A549 (cell line): Measurements from ENCODE around the gene BTBD6. TPM values are rescaled to one million over a fixed set of nuclear protein-coding genes. Genes with fewer than 3 reads are reported as not detected.

Source experiments
- ATAC-seq, 2 experiments: fragments of 200-7000 bp in 1 of 2; fragments of >200 bp in 1 of 2; cut with Nextera tagmentation in 1 of 2; cut with Tn5 transposase in 1 of 2; 3 replicates each; pipeline versions ENCODE4 v1.8.0 to v1.9.1; 2018 to 2020; ENCODE audit warnings: mild to moderate bottlenecking in 1 of 2, moderate library complexity in 1 of 2
- CTCF ChIA-PET: fragments of 300-600 bp; sonication (Branson Sonifier 250); formaldehyde crosslinking; extraction: SDS; loops from one replicate; lab custom pipeline; 2021; ENCODE audit warnings: antibody characterized with exemption, inconsistent platforms; lab: Yijun Ruan, JAX
- POLR2A ChIA-PET: fragments of 350-600 bp; formaldehyde crosslinking; extraction: SDS; loops from one replicate; lab custom pipeline; 2021; ENCODE audit warnings: antibody characterized with exemption, inconsistent platforms; lab: Yijun Ruan, JAX
- DNase-seq, 2 experiments: peaks; one replicate each; pipeline versions ENCODE4 v3.0.0 to v3.0.0-alpha.2; 2011 to 2016; ENCODE audit warnings: low read depth in 1 of 2, low spot score in 1 of 2
- FAIRE-seq: peaks from 2 replicates; lab custom pipeline; 2011; peaks lifted over from hg19 to GRCh38; lab: Jason Lieb, UNC
- H3K27ac ChIP-seq, 2 experiments: fragments of >200 bp; sonication (Bioruptor Twin); formaldehyde crosslinking; 3 replicates each; pipeline ENCODE4 v1.5.1; 2016 to 2017
- H3K4me1 ChIP-seq: fragments of >200 bp; sonication (Bioruptor Twin); formaldehyde crosslinking; 3 replicates; pipeline ENCODE4 v1.6.1; 2016
- H3K4me2 ChIP-seq: fragments of >200 bp; sonication (Bioruptor Twin); formaldehyde crosslinking; 3 replicates; pipeline ENCODE4 v1.6.1; 2016
- H3K4me3 ChIP-seq: fragments of >200 bp; sonication (Bioruptor Twin); formaldehyde crosslinking; 3 replicates; pipeline ENCODE4 v1.5.1; 2016
- H3K9me3 ChIP-seq: fragments of >200 bp; sonication (Bioruptor Twin); formaldehyde crosslinking; 3 replicates; pipeline ENCODE4 v1.6.1; 2016
- BHLHE40 ChIP-seq: IDR thresholded peaks from 2 replicates; pipeline ENCODE4 v1.6.1; 2012; ENCODE audit warnings: low read depth, low read length, inconsistent platforms
- CEBPB ChIP-seq, 2 experiments: fragments of >200 bp in 1 of 2; sonication (Bioruptor Twin) in 1 of 2; formaldehyde crosslinking in 1 of 2; IDR thresholded peaks; 2 replicates each; pipeline ENCODE4 v1.6.1; 2012 to 2016
- CHD2 ChIP-seq: fragments of 150-350 bp; IDR thresholded peaks from 2 replicates; pipeline ENCODE4 v1.6.1; 2014; ENCODE audit warnings: low read length; ENCODE audit not compliant: partially characterized antibody
- CHD4 ChIP-seq: fragments of 200-600 bp; sonication (generic); IDR thresholded peaks from 2 replicates; pipeline ENCODE4 v1.6.1; 2016; ENCODE audit warnings: antibody characterized with exemption, mild to moderate bottlenecking, borderline replicate concordance
- EHMT2 ChIP-seq: fragments of 200-600 bp; sonication (generic); IDR thresholded peaks from 2 replicates; pipeline ENCODE4 v1.6.1; 2016; ENCODE audit warnings: antibody characterized with exemption, low read depth, mild to moderate bottlenecking, moderate library complexity
- EP300 ChIP-seq, 2 experiments: fragments of >200 bp; sonication (Bioruptor Twin); formaldehyde crosslinking; IDR thresholded peaks; 2 replicates in 1 of 2; 3 replicates in 1 of 2; pipeline ENCODE4 v1.6.1; 2016 to 2017
- ESRRA ChIP-seq: fragments of 150-350 bp; IDR thresholded peaks from 2 replicates; pipeline ENCODE4 v1.6.1; 2014; ENCODE audit warnings: mild to moderate bottlenecking, low read length, borderline replicate concordance
- FOXS1 ChIP-seq: fragments of 250-450 bp; sonication (Bioruptor Pico); IDR thresholded peaks from 2 replicates; pipeline ENCODE4 v1.5.0; 2020; ENCODE audit warnings: mild to moderate bottlenecking, moderate library complexity
- HOXA7 ChIP-seq: fragments of 250-450 bp; sonication (Bioruptor Pico); IDR thresholded peaks from 2 replicates; pipeline ENCODE4 v1.5.0; 2020; ENCODE audit warnings: mild to moderate bottlenecking, moderate library complexity
- HOXB5 ChIP-seq: fragments of 250-450 bp; sonication (Bioruptor Pico); IDR thresholded peaks from 2 replicates; pipeline ENCODE4 v1.5.0; 2020; ENCODE audit warnings: mild to moderate bottlenecking, moderate library complexity
- JUN ChIP-seq, 2 experiments: fragments of >200 bp; sonication (Bioruptor Twin); formaldehyde crosslinking; IDR thresholded peaks; 2 replicates in 1 of 2; 3 replicates in 1 of 2; pipeline ENCODE4 v1.6.1; 2016 to 2017
- MAZ ChIP-seq: fragments of 150-350 bp; IDR thresholded peaks from 2 replicates; pipeline ENCODE4 v1.6.1; 2014; ENCODE audit warnings: antibody characterized with exemption, low read depth, low read length, borderline replicate concordance
- NPAS2 ChIP-seq: fragments of 250-450 bp; sonication (Bioruptor Pico); IDR thresholded peaks from 2 replicates; pipeline ENCODE4 v1.8.0; 2022; ENCODE audit warnings: mild to moderate bottlenecking, moderate library complexity, borderline replicate concordance
- NR3C1 ChIP-seq: fragments of >200 bp; sonication (Bioruptor Twin); formaldehyde crosslinking; IDR thresholded peaks from 3 replicates; pipeline ENCODE4 v1.6.1; 2017
- RARB ChIP-seq: fragments of 250-450 bp; sonication (Bioruptor Pico); IDR thresholded peaks from 2 replicates; pipeline ENCODE4 v1.8.0; 2021; ENCODE audit warnings: mild to moderate bottlenecking, moderate library complexity
- SREBF2 ChIP-seq: fragments of 450-650 bp; IDR thresholded peaks from 2 replicates; pipeline ENCODE4 v1.6.1; 2014; ENCODE audit warnings: mild to moderate bottlenecking, moderate library complexity
- TP53 ChIP-seq: fragments of 250-450 bp; sonication (Bioruptor Pico); IDR thresholded peaks from 2 replicates; pipeline ENCODE4 v1.5.0; 2021; ENCODE audit warnings: mild to moderate bottlenecking, moderate library complexity
- ZC3H11A ChIP-seq: fragments of 450-650 bp; IDR thresholded peaks from 2 replicates; pipeline ENCODE4 v1.6.1; 2014; ENCODE audit warnings: antibody characterized with exemption, mild to moderate bottlenecking
- ZSCAN20 ChIP-seq: fragments of 250-450 bp; sonication (Bioruptor Pico); IDR thresholded peaks from 2 replicates; pipeline ENCODE4 v1.8.0; 2022; ENCODE audit warnings: mild to moderate bottlenecking, moderate library complexity
- WGBS: methylation state at CpG from one replicate; pipeline ENCODE4 v1.1.6; 2017; ENCODE audit errors: missing lambda C conversion rate; 5-methylcytosine and 5-hydroxymethylcytosine counted together
- polyA plus RNA-seq, 4 experiments: library from polyadenylated mRNA; depleted of rRNA in 3 of 4; stranded (reverse); fragments of >200 nt; fragmentation: RNase III in 1 of 4; extraction: RNeasy Plus Mini Kit Qiagen cat#74134 plus additional on column Dnase treatment in 1 of 4; gene quantifications; 2 replicates in 3 of 4; 3 replicates in 1 of 4; pipeline ENCODE4 v1.2.3, GENCODE V29; 2011 to 2017
- TF ChIP-seq, protein P1 (sequence below): IDR thresholded peaks from 2 replicates; pipeline ENCODE4 v1.6.1; 2012
- TF ChIP-seq, protein P2 (sequence below): IDR thresholded peaks from 2 replicates; pipeline ENCODE4 v1.6.1; 2012; ENCODE audit warnings: low read depth, borderline replicate concordance
- TF ChIP-seq, protein P3 (sequence below): fragments of 200-600 bp; sonication (generic); IDR thresholded peaks from 2 replicates; pipeline ENCODE4 v1.6.1; 2016; ENCODE audit warnings: antibody characterized with exemption, mild to moderate bottlenecking, moderate library complexity
- TF ChIP-seq, protein P4 (sequence below): fragments of 250-450 bp; sonication (Bioruptor Pico); IDR thresholded peaks from 2 replicates; pipeline ENCODE4 v1.5.0; 2021; ENCODE audit warnings: mild to moderate bottlenecking, moderate library complexity, borderline replicate concordance
- TF ChIP-seq, protein P5 (sequence below): fragments of 450-650 bp; IDR thresholded peaks from 2 replicates; pipeline ENCODE4 v1.6.1; 2014; ENCODE audit warnings: antibody characterized with exemption

The BTBD6 gene
- polyA plus RNA-seq, 2 of the 4 experiments (the other 2 are of a cell fraction) = 16.1 to 33.6 TPM

DNA sequence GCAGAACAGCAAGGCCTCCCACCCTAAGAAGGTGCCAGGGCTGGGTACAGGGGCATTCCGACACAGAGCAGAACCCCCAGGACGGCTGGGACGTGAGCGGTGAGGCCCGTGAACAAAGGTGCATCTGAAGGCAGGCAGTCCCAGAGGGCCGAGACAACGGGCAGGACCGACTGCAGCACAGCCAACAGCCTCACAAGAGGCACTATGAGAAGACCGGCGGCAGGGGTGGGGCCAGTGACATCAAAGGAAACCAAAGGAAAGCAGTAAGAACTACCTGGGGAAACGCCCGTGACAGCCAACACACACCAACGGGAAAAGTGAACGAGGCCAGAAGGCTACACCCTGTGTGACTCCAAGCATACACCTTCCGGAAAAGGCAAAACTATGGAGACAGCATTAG lies 9.1 kb downstream of the BTBD6 start:
- ChIA-PET POLR2A (no interaction called here), CTCF (interaction anchor here (1.0 to 5.2 kb wide), 2 partner anchors 25 to 168 kb away, joined by 3 to 32 read pairs; no protein-coding TSS in a partner anchor)
- Histone ChIP-seq H3K27ac (no peak overlapping the region), H3K4me3 (no peak overlapping the region), H3K4me1 (peaks cover 11% of the 10 kb centered on the region), H3K9me3 (no peaks in the 10 kb centered on the region), H3K4me2 (no peak overlapping the region)
- no peak for DNase-seq
- no peak for TF ChIP-seq ESRRA
- TF ChIP-seq CHD2 = no peak
- no peak for TF ChIP-seq SREBF2
- TF ChIP-seq BHLHE40 = no peak
- no peak for TF ChIP-seq FOXS1 (CRISPR knock-in tag)
- TF ChIP-seq NR3C1 = no peak
- TF ChIP-seq HOXA7 (CRISPR knock-in tag) = no peak
- TF ChIP-seq, protein P1, sequence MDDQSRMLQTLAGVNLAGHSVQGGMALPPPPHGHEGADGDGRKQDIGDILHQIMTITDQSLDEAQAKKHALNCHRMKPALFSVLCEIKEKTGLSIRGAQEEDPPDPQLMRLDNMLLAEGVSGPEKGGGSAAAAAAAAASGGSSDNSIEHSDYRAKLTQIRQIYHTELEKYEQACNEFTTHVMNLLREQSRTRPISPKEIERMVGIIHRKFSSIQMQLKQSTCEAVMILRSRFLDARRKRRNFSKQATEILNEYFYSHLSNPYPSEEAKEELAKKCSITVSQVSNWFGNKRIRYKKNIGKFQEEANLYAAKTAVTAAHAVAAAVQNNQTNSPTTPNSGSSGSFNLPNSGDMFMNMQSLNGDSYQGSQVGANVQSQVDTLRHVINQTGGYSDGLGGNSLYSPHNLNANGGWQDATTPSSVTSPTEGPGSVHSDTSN = no peak
- TF ChIP-seq, protein P2, sequence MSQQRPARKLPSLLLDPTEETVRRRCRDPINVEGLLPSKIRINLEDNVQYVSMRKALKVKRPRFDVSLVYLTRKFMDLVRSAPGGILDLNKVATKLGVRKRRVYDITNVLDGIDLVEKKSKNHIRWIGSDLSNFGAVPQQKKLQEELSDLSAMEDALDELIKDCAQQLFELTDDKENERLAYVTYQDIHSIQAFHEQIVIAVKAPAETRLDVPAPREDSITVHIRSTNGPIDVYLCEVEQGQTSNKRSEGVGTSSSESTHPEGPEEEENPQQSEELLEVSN = no peak
- no peak for TF ChIP-seq NPAS2
- TF ChIP-seq HOXB5 (CRISPR knock-in tag) = no peak
- no peak for TF ChIP-seq EHMT2
- TF ChIP-seq, protein P3, sequence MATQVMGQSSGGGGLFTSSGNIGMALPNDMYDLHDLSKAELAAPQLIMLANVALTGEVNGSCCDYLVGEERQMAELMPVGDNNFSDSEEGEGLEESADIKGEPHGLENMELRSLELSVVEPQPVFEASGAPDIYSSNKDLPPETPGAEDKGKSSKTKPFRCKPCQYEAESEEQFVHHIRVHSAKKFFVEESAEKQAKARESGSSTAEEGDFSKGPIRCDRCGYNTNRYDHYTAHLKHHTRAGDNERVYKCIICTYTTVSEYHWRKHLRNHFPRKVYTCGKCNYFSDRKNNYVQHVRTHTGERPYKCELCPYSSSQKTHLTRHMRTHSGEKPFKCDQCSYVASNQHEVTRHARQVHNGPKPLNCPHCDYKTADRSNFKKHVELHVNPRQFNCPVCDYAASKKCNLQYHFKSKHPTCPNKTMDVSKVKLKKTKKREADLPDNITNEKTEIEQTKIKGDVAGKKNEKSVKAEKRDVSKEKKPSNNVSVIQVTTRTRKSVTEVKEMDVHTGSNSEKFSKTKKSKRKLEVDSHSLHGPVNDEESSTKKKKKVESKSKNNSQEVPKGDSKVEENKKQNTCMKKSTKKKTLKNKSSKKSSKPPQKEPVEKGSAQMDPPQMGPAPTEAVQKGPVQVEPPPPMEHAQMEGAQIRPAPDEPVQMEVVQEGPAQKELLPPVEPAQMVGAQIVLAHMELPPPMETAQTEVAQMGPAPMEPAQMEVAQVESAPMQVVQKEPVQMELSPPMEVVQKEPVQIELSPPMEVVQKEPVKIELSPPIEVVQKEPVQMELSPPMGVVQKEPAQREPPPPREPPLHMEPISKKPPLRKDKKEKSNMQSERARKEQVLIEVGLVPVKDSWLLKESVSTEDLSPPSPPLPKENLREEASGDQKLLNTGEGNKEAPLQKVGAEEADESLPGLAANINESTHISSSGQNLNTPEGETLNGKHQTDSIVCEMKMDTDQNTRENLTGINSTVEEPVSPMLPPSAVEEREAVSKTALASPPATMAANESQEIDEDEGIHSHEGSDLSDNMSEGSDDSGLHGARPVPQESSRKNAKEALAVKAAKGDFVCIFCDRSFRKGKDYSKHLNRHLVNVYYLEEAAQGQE = no peak
- no peak for TF ChIP-seq CHD4
- no peak for TF ChIP-seq ZC3H11A
- no peak for TF ChIP-seq EP300 (IDR thresholded peaks at IDR 0.05)
- FAIRE-seq = no peak
- ATAC-seq = no peak
- 93% methylated on average over 15 of the region's 15 CpGs for WGBS

DNA sequence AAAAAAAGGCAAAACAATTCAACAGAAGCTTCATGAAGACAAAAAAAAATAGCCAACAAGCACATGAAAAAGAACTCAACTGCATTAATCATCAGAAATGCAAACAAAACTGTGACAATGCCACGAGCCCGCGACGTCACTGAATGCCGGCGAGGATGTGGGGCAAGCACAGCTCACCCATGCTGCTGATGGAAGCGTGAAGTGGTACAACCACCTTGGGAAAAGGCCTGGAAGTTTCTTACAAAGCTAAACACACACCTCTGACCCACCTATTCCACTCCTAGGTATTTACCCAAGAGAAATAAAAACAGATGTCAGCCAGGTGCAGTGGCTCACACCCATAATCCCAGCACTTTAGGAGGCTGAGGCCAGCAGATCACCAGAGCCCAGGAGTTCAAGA lies 10.5 kb downstream of the BTBD6 start:
- WGBS = 23% methylated on average over 7 of the region's 7 CpGs
- POLR2A ChIA-PET = no interaction called here
- no peak for TF ChIP-seq CEBPB (IDR thresholded peaks at IDR 0.05)
- TF ChIP-seq ZSCAN20 (CRISPR knock-in tag) = no peak
- TF ChIP-seq MAZ = no peak
- no peak for TF ChIP-seq EP300 (IDR thresholded peaks at IDR 0.05)
- no peak for TF ChIP-seq TP53 (CRISPR knock-in tag)
- TF ChIP-seq, protein P4, sequence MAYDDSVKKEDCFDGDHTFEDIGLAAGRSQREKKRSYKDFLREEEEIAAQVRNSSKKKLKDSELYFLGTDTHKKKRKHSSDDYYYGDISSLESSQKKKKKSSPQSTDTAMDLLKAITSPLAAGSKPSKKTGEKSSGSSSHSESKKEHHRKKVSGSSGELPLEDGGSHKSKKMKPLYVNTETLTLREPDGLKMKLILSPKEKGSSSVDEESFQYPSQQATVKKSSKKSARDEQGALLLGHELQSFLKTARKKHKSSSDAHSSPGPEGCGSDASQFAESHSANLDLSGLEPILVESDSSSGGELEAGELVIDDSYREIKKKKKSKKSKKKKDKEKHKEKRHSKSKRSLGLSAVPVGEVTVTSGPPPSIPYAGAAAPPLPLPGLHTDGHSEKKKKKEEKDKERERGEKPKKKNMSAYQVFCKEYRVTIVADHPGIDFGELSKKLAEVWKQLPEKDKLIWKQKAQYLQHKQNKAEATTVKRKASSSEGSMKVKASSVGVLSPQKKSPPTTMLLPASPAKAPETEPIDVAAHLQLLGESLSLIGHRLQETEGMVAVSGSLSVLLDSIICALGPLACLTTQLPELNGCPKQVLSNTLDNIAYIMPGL = no peak
- no peak for TF ChIP-seq RARB (CRISPR knock-in tag)
- TF ChIP-seq CHD2 = no peak
- TF ChIP-seq, protein P3 = no peak
- TF ChIP-seq, protein P2 = peak; percentile 68; the same call in 1 of the 2 replicates
- no peak for TF ChIP-seq JUN (IDR thresholded peaks at IDR 0.05)
- TF ChIP-seq, protein P5, sequence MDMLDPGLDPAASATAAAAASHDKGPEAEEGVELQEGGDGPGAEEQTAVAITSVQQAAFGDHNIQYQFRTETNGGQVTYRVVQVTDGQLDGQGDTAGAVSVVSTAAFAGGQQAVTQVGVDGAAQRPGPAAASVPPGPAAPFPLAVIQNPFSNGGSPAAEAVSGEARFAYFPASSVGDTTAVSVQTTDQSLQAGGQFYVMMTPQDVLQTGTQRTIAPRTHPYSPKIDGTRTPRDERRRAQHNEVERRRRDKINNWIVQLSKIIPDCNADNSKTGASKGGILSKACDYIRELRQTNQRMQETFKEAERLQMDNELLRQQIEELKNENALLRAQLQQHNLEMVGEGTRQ = no peak
- TF ChIP-seq CHD4 = no peak
- no peak for TF ChIP-seq ZC3H11A

More for the DNA sequence above, 10.5 kb downstream of the BTBD6 start:
- FAIRE-seq (no peak), DNase-seq (peak; percentile 74 to 77), ATAC-seq (peak; percentile 66 to 73)
- Histone ChIP-seq H3K9me3 (no peaks in the 10 kb centered on the region), H3K4me1 (peaks cover 11% of the 10 kb centered on the region), H3K4me2 (peak overlapping the region; percentile 17), H3K4me3 (no peak overlapping the region), H3K27ac (peak overlapping the region in 1 of 2 experiments; percentile 67; a peak in 3 of 6 replicates)
- CTCF ChIA-PET = interaction anchor here (1.1 to 5.2 kb wide), 4 partner anchors 11 to 222 kb away, joined by 3 to 32 read pairs (median 6); partner anchors contain the start of gene BTBD6
